UCSD-AML1 (cell line): ENCODE measurements around the gene HLA-DOA.

ENCODE experiments used
- DNase-seq: peaks from one replicate; lab custom pipeline; 2025; ENCODE audit not compliant: unreplicated experiment; lab: John Stamatoyannopoulos, UW

The HLA-DOA gene

GRCh38 chr6:33008944-33009861 lies at the start of gene HLA-DOA:
HLA-DOA (minus strand) TSS chr6:33009591.
- DNase-seq = no peak

DNA sequence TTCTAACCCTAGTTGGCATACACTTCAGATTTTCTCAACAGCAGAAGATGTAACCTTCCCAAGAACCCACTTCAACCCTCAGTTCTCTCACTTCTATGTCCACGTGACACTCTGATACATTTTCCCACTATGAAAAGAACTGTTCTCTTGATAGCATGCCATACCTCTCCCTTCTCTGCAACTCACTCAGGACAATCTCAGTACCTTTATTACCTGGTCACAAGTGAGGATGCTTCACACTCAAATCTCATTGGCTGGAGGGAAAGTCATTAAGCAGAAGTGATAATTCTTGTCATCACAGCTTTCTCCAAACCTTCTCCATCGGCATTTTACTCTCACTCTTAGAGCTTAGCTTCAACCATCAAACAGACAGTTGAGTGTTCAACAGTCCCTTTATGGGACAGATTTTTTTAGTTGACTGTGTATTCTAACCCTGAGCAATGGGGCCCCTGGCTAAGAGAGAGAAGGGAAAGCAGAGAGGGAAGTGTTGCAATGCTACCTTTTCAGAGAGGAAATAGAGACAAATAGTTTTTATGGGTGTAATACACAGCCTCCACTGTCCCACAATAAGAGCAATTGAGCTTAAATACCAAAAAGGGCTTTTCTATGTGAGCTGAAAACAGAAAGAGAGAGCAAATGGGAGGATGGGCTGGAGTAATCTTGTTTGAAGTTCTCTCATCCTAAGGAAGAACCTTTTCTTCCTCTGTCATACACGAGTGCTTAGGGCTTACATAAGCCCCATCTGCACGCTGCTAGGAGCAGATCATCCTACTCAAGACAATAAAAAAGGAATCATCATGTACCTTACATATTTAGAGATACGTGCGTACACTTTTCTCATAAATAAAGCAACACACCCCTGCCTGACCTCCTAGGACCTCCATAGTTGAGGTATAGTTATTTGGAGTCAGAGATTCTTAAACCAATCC lies 48.1 kb upstream of the HLA-DOA start:
- DNase-seq = no peak

- no peak for DNase-seq
Measured at GRCh38 chr6:33053230-33053629, 43.8 kb upstream of the HLA-DOA start.

- DNase-seq = no peak
Measured at GRCh38 chr6:33052627-33053026, 43.2 kb upstream of the HLA-DOA start.

- DNase-seq = no peak
Measured at GRCh38 chr6:33050014-33050810, 40.8 kb upstream of the HLA-DOA start.

DNA sequence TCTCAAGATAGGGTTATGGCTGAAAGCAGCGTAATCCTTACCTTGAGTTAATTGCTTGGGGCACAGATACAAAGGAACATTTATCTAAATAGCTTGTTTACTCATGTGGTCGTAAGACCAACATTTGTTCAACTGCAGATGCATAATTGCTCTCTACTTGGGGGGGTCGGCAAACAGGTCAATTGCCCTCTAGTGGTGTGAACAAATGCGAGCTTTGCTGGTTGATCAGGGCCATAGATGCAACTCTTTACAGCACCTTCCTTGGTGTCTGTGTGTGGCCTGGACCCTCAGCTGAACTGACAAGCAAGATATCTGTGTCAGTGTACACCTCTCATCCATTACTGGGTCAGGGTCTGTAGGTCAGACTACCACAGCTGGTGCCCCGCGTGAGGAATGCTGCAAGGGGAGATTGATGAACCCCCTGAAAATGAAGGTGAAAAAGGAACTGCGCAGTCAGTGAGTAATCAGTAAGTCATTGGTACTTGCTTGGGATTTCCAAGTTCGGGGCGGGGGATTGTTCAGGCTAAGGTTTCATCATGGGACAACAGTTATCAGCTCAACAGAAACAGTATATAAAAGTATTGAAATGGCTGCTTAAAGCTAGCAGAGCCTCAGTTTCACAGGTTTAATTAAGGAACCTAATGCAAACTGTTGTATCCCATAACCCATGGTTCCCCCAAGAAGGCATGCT lies 40.1 kb upstream of the HLA-DOA start:
- DNase-seq = no peak

GRCh38 chr6:33040157-33040556 lies 30.8 kb upstream of the HLA-DOA start:
- DNase-seq = no peak

GRCh38 chr6:33036535-33036934 lies 27.1 kb upstream of the HLA-DOA start:
- no peak for DNase-seq

DNA sequence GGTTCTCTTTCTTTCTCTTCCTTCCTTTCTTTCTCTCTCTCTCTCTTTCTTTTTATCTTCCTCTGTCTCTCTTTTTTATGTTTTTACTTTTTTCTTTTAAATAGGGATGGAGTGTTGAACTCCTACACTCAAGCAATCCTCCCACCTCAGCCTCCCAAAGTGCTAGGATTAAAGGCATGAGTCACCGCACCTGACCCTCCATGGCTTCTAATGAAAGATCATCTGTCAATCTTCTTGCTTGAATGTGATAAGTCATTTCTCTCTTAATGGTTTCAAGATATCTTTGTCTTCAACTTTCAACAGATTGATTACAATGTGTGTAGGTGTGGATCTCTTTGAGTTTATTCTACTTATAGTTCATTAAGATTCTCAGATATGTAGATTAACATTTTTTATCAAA lies 25.2 kb upstream of the HLA-DOA start:
- no peak for DNase-seq

DNA sequence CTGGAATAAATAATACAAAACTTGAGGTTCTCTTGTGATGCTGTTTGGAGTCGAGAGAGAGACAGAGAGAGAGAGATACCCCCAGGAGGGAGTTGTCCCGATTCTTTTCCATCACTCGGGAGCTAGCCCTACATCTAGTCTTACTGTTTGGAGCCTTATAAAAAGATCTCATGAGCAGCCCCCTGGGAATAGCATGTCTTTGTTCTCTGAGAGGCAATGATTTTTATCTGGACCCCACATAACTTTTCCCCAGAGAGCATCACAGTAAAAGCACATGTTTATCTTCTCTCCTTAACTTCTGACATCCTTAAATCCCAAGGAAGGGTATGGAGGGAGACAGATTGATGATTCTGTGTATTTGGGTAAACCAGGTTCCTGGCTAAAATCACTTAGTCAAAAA lies 20.9 kb upstream of the HLA-DOA start:
- DNase-seq = no peak

DNA sequence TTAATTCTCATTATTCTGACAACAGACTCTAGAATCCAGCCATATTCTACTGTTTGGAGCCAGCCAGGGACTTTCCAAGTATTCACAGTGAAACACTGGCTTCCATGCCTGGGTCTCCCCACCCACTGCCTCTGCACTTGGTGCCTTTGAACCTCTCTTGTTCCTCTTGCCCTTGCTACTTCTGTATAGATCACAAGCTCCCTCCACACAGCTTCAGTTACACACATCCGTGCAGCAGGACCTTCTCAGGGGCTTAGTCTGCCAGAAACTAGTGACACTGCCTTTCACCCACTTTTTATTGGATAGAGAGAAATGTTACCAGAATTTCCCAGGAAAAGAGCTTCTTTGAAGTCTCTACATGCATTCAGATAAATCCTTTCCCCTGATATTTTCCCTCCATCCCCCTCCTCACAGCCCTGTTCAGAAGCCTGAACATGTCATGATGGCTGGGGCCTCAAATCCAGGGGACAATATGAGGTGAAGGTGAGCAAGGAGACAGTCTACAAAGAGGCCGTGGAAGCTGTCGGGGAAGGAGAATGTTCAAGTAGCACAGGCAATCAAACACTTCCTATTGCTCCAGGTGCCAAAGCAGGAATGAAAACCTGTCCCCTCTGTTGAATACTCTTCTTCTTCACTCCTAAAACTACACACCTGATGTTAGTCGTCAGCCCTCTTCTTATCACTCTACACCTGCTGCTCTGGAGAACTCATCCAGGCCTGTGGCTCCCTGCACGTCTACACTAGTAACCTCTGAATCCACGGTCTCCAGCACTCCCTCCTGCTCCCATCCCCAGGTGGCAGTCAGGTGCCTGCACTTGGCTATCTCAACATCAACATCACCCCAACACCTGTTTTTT lies 20.2 kb upstream of the HLA-DOA start:
- DNase-seq = no peak

- no peak for DNase-seq
Measured at GRCh38 chr6:33028220-33028849, 18.9 kb upstream of the HLA-DOA start.

DNA sequence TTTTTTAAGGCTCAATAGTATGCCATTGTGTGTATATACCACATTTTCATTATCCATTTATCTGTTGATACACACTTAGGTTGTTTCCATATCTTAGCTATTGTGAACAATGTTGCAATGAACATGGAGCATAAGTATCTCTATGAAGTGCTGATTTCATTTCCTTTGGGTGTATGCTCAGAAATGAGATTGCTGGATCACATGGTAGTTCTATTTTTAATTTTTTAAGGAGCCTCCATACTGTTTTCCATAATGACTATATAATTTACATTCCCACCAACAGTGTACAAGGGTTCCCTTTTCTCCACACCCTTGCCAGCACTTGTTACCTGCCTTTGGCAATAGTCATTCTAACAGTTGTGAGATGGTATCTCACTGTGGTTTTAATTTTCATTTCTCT lies 15.1 kb upstream of the HLA-DOA start:
- DNase-seq = no peak

- DNase-seq = no peak
Measured at GRCh38 chr6:33023536-33023935, 14.1 kb upstream of the HLA-DOA start.

- no peak for DNase-seq
Measured at GRCh38 chr6:33021917-33022316, 12.5 kb upstream of the HLA-DOA start.

GRCh38 chr6:33019372-33019771 lies 10.0 kb upstream of the HLA-DOA start:
- no peak for DNase-seq

DNA sequence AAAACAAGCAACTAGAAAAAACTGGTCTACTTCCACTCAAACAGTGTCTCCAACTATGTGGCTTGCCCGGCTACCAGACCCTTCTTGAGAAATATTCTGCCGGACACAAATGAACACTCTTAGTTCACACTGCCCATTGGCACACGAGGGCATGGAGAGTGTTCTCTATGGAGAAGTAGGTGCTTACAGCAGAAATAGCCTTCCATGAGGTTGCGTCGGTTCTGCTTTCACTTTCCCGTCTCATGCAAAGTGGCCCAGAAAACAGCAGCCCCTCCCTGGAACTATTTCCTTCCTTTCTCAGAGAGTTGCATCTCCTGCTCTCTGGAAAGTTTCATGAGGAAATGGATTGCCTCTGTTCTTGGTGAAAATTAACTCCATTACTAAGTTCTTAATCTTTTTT lies 9.5 kb upstream of the HLA-DOA start:
- peak; percentile 46 for DNase-seq

- no peak for DNase-seq
Measured at GRCh38 chr6:33018418-33018817, 9.0 kb upstream of the HLA-DOA start.
